Measurements from ENCODE around the gene RPP21. TPM values are rescaled to one million over a fixed set of nuclear protein-coding genes. Genes with fewer than 3 reads are reported as not detected.

The RPP21 gene
- total RNA-seq, 1 donor from 2014 or later = 74.3 TPM

DNA sequence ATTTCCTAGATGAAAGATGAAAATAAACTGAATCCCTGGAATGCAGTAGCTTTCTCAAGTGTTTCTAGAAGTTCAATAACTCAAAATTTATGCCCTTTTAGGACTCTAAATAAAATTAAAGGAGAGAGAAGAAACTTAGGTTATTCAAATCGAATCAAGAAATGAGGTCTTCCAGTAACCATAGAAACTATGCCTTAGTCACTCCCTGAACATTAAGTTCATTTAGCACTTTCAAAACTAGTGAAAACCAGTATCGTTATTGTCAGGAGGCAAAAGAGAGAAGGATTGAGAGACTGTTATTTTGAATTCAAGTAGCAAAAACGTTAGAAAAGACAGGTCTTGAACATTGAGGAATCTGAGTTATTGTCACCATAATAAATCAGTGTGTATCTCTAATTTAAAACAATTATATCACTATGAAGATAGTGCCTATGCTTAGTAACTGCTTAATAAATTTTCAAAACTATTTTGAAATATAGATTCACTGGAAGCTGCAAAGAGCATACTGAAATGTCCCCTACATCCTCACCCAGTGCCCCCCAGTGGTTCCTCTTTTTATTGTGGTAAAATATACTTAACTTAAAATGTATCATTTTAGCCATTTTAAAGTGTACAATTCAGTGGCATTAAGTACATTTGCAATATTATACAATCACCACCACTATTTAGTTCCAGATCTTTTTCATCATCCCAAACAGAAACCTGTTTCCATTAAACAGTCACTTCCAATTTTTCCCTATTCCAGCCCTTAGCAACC, 4.6 kb downstream of the RPP21 start:
- TF ChIP-seq, protein P1, sequence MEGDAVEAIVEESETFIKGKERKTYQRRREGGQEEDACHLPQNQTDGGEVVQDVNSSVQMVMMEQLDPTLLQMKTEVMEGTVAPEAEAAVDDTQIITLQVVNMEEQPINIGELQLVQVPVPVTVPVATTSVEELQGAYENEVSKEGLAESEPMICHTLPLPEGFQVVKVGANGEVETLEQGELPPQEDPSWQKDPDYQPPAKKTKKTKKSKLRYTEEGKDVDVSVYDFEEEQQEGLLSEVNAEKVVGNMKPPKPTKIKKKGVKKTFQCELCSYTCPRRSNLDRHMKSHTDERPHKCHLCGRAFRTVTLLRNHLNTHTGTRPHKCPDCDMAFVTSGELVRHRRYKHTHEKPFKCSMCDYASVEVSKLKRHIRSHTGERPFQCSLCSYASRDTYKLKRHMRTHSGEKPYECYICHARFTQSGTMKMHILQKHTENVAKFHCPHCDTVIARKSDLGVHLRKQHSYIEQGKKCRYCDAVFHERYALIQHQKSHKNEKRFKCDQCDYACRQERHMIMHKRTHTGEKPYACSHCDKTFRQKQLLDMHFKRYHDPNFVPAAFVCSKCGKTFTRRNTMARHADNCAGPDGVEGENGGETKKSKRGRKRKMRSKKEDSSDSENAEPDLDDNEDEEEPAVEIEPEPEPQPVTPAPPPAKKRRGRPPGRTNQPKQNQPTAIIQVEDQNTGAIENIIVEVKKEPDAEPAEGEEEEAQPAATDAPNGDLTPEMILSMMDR (IDR thresholded peaks at IDR 0.05; ENCODE audit: insufficient read depth, low read length, poor library complexity, severe bottlenecking) = no peak
- DNase-seq (ENCODE audit: low read depth) = no peak
- Histone ChIP-seq H3K4me3 (ENCODE audit: low read depth, low read length) (no peak overlapping the region), H3K36me3 (ENCODE audit: control insufficient read depth, insufficient read depth, low read length) (no peaks in the 10 kb centered on the region), H3K27me3 (ENCODE audit: control insufficient read depth, insufficient read depth, low read length) (peaks cover 4% of the 10 kb centered on the region)

DNA sequence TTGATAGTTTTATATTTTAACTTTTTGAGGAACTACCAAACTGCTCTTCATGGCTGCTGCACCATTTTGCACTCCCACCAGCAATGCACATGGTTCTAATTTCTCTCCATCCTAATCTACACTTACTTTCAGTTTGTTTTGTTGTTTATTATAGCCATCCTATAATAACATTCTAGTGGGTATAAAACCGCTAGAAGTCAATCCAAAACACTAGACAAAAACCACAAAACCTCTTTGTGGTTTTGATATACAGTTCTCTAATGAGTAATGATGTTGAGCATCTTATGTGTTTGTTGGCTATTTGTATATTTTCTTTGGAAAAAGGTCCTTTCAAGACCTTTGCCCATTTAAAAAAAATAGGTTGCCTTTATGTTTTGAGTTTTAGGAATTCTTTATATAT, 5.6 kb downstream of the RPP21 start:
- TF ChIP-seq, protein P1 (IDR thresholded peaks at IDR 0.05; ENCODE audit: insufficient read depth, low read length, poor library complexity, severe bottlenecking) = no peak
- no peak for DNase-seq (ENCODE audit: low read depth)
- Histone ChIP-seq H3K36me3 (ENCODE audit: control insufficient read depth, insufficient read depth, low read length) (no peaks in the 10 kb centered on the region), H3K27me3 (ENCODE audit: control insufficient read depth, insufficient read depth, low read length) (peaks cover 6% of the 10 kb centered on the region), H3K4me3 (ENCODE audit: low read depth, low read length) (no peak overlapping the region)

DNA sequence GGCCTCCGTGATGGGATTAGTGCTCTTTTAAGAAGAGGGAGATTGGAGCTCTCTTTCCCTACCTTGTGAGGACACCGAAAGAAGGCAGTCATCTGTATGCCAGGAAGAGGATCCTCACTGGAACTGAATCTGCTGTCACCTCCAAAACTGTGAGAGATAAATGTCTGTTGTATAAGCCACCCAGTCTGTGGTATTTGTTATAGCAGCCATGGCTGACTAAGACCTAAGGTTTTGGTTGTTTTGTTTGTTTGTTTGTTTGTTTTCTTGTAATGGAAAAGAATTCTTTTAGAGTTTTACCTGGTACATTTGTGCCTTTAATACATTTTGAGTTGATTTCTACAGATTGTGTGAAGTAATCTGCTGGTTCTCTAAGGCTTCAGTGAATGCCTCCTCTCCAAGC, 7.6 kb downstream of the RPP21 start:
- no peak overlapping the region for H3K4me3 ChIP-seq (ENCODE audit: low read depth, low read length)
- no peaks in the 10 kb centered on the region for H3K36me3 ChIP-seq (ENCODE audit: control insufficient read depth, insufficient read depth, low read length)
- peaks cover 12% of the 10 kb centered on the region for H3K27me3 ChIP-seq (ENCODE audit: control insufficient read depth, insufficient read depth, low read length)
- TF ChIP-seq, protein P1 (IDR thresholded peaks at IDR 0.05; ENCODE audit: insufficient read depth, low read length, poor library complexity, severe bottlenecking) = no peak
- no peak for DNase-seq (ENCODE audit: low read depth)

DNA sequence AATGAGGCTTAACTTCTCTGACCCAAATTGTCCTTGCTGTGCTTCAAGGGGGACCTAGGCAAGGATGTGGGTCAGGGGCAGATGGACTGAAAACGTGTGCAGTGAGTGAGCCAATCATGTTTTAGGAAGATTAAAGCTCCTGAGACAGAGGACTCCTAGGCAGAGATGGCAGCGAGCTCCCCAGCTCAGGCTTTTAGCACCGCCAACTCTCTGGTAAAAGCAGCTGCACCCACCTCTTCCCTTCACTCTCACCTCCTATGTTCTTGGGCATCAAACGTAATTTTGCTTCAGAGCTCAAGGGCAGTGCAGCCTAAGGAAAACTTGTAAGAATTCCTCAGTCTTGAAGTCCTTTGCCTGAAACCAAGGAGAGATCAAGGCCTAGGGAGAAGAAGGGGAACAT, 10.3 kb downstream of the RPP21 start:
- TF ChIP-seq, protein P1 (IDR thresholded peaks at IDR 0.05; ENCODE audit: insufficient read depth, low read length, poor library complexity, severe bottlenecking) = no peak
- peaks cover 31% of the 10 kb centered on the region for H3K27me3 ChIP-seq (ENCODE audit: control insufficient read depth, insufficient read depth, low read length)
- no peak for DNase-seq (ENCODE audit: low read depth)
- H3K36me3 ChIP-seq (ENCODE audit: control insufficient read depth, insufficient read depth, low read length) = no peaks in the 10 kb centered on the region
- H3K4me3 ChIP-seq (ENCODE audit: low read depth, low read length) = no peak overlapping the region

DNA sequence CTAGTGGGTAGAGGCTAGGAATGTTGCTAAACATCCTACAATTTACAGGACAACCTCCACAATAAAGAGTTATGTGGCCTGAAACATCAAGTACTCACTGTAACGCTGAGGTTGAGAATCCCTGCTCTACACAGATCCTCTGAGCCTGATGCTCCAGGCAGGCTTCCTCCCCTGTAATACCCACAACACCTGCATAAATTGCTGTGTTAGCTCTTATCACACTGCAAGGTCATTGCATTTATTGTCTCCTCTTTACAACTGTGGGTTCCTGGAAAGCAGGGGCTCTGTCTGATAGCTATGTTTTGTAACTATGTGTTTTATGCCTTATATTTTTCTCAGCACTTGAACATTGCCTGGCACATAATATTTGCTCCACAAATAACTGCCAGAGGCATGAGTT, 11.6 kb downstream of the RPP21 start:
- no peak for DNase-seq (ENCODE audit: low read depth)
- TF ChIP-seq, protein P1 (IDR thresholded peaks at IDR 0.05; ENCODE audit: insufficient read depth, low read length, poor library complexity, severe bottlenecking) = no peak
- Histone ChIP-seq H3K36me3 (ENCODE audit: control insufficient read depth, insufficient read depth, low read length) (no peaks in the 10 kb centered on the region), H3K4me3 (ENCODE audit: low read depth, low read length) (no peak overlapping the region), H3K27me3 (ENCODE audit: control insufficient read depth, insufficient read depth, low read length) (peaks cover 31% of the 10 kb centered on the region)
